Renal cortex interstitium (tissue), 11 donors: ENCODE results near the gene CSF1. TPM values are rescaled to one million over a fixed set of nuclear protein-coding genes. Genes with fewer than 3 reads are reported as not detected.

ENCODE experiments used
- DNase-seq, 11 donors: peaks; one replicate each; pipeline ENCODE4 v3.0.0-alpha.2; 2013; ENCODE audit warnings: low read depth in 9 of 11, low spot score in 4 of 11; ENCODE audit errors: extremely low read depth in 1 of 11
- polyA plus RNA-seq, 3 donors: library from polyadenylated mRNA; unstranded; fragments of 120-200 nt; gene quantifications; one replicate each; pipeline ENCODE4 v1.2.1, GENCODE V29; 2013; ENCODE audit not compliant: insufficient read length in 3 of 3

CSF1 gene
- polyA plus RNA-seq, 3 donors, result 6.2 to 9.8 (median 6.6) TPM

DNA sequence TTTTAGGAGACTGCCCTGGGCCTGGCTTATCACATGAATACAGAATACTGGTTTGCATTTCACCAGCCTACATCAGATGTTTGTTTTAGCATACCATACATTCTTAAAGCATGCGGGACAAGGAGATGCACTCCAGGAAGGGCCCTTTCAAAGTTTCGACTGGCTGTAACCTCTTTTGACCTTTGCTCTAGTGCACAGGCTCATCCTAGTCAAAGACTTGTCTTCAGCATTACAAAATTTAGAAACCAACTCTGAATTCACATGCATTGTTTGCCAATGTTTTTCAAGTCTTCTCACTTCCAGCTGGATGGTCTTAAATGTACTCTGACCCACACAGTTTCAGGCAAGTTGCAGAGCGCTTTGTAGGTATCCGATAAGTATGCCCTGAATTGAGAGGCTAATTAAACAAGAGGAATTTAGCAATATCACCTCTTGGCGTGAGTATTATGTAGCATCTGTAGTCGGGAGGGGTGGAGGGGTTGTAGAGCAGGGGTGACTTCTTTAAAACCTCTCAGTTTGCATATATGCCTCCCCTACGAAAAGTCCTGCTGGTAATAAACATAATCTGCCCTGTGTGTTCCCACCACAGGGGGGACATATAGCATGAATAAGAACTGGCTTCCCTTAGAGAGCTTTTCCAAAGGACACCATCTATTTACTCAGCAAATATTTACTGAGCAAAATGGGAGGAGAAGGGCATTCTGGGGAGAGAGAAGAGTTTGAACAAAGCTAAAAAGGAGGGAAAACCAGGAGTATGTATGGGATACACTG is 49.5 kb downstream of the CSF1 start:
- peak in 7 of 11 donors; percentile 22 to 57 (median 36) for DNase-seq

DNA sequence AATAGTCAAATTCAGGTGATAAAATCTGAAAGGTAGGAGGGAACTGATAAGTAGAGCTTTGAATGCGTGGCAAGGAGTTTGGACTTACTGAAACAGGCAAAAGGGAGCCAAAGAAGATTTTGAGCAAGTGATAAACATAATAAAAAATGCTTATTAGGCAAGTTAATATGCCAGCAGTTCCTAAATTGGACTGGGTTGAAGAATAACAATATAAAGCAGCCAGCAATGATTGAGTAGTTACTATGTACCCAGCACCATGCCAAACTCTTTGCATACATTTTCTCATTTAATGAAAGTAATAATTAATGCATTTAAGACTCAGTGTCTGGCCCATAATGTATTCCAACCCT is 50.1 kb downstream of the CSF1 start:
- DNase-seq, result no peak

DNA sequence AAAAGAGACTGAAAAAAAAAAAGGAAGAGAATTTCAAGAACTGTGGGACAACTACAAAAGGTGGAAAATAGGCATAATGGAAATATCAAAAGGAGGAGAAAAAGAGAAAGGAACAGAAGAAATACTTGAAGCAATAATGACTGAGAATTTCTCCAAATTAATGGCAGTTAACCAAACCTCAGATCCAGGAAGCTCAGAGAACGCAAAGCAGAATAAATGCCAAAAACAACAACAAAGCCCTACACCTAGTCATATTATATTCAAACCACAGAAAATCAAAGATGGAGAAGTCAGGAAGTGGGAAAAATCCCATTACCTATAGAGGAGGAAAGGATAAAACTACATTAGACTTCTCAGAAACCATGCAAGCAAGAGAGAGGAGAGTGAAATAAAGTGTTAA is 53.2 kb downstream of the CSF1 start:
- no peak for DNase-seq

DNA sequence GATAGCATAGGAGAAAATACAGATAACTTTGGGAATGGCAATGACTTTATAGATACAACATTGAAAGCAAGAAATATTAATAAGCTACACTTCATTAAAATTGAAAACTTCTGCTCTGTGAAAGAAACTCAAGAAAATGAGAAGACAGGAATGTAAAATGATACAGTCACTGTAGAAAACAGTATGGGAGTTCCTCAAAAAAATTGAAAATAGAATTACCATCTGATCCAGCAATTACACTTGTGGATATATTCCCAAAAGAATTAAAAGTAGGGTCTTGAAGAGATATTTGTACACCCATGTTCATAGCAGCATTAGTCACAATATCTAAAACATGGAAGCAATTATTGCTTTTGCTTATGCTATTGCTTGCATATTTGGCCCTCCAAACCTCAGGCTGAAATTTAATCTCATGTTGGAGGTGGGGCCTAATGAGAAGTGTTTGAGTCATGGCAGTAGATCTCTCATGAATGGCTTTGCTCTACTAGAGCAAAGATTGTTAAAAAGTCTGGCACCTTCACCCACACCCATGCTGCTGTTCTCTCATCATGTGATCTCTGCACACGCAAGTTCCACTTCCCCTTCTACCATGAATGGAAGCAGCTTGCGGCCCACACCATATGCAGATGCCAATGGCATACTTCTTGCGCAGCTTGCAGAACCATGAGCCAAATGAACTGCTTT is 58.6 kb downstream of the CSF1 start:
- DNase-seq, result no peak

DNA sequence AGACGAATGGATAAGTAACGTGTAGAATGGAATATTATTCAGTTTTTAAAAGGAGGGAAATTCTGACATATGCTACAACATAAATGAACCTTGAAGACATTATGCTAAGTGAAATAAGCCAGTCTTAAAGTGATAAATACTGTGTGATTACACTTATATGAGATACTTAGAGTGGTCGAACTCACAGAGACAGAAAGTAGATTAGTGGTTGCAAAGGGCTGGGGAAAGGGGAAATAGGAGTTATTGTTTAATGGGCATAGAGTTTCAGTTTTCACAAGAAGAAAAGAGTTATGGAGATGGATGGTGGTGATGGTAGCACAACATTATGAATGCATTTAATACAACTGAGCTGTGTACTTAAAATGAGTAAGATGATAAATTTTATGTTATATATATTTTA is 59.3 kb downstream of the CSF1 start:
- DNase-seq, result no peak

DNA sequence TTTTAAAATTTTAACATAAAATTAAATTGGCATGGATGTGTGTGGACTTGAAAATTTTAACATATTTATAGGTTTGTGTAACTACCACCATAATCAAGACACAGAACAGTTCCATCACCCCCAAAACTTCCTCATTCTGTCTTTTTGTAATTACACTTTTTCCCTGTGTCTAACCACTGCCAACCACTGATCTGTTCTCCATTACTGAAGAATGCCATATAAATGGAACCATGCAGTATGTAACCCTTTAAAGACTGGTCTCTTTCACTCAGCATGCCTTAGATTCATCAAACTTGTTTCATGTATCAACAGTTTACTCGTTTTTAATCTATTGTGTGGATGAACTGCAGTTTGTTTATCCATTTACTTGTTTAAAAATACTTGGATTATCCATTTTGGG is 60.9 kb downstream of the CSF1 start:
- no peak for DNase-seq

DNA sequence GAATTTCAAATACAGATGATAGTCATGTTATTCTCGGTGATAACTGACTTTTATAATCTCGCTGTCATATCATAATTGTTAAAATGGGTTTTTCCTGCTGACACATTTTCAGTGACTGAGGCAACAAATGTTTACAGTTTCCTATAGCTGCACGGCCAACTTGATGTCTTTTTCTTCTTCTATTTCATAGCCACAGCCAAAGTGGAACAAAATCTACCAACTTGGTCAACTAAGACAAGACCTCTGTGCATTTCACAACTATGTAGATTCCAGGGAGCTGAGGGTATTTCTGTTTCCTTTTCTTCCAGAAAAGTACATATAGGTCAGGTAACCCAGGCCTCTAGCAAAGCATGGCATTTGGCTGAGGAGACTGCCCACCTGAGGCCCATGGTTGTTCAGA is 63.5 kb downstream of the CSF1 start:
- no peak for DNase-seq

DNA sequence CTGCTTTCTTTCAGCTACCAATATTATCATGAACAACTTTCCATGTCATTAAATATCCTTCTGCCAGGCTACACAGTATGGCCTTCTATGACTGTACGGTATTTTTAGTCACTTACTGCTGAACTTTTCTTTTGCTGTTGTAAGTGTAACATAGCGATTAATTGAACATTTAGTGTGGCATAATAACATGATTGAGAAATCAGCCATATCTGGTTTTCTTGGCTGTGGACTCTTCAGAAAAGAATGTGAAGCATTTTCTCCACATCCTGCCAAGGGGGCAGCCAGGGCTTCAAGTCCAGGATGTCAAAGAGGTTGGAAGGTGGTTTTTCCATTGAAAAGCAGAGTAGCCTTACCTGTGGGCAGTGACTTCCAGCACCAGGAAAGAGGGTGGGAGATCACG is 65.1 kb downstream of the CSF1 start:
- no peak for DNase-seq

DNA sequence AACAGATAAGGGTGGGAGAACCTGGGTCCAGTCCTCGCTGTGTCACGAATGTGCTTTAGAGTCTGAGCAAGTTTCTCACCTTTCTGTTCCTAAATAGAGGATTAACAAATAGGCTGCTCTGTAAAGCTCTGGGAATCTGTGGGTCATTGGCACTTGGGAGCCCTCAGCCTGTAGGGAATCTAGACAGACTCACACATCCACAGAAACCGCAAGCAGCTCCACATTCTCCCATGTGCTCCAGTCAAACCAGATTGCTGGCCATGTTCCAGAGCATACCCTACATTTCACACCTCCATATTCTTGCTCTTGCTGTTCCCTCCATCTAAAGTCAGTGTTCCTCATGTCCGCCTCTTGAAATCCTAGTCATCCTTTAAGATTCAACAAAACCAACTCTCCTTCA is 66.1 kb downstream of the CSF1 start:
- no peak for DNase-seq

DNA sequence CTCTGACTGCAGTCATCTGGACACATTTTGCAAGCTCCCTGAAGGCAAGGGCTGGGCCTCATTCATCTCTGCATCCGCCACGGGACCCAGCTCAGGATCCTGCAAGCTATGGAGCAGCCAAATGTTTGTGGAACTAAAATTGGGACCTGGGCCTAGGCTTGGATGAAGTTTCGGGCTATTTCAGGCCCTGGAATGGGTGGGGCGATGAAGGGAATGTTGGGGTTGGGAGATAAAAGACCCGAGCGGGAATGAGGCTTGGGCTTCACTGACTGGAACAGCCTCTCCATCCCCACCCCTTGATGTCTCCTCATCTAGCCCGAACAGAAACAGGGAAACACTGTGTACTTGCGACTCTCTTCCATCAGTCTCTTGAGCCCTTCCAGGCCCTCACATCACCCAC is 66.6 kb downstream of the CSF1 start:
- DNase-seq, result no peak

DNA sequence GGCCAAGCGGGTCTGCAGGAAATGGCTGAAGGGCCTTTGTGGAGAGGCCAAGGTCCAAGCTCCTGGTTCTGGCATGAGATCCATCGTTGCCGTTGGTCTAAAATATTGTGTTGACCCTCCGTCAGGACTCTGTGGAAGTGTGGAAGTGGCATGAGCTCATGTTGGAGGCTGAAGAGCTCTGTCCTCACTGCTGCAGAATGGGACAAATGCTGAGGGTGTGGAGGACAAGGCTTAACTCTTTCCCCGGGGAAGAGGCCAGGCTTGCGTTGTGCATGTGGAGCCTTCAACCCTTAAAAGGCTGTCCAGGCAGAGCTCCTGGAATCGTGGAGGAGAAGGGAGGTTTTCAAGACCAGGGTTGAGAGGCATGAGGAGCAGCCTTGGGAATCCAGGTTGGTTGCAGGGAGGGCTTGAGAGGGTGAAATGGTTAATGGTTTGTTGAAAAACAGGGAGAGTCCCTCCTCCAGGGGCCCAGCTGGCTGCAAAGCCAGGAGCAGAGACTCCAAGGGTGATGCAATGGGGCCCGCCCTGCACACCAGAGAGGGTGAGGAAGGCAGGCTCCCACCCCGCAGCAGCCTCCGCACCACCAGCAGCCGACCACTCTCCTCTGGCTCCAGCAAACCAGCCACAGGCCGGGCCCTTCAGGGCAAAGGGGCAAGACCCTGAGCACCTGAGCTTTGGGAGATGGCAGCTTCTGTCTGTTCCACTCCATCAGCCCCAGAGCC is 67.2 kb downstream of the CSF1 start:
- DNase-seq, result no peak

DNA sequence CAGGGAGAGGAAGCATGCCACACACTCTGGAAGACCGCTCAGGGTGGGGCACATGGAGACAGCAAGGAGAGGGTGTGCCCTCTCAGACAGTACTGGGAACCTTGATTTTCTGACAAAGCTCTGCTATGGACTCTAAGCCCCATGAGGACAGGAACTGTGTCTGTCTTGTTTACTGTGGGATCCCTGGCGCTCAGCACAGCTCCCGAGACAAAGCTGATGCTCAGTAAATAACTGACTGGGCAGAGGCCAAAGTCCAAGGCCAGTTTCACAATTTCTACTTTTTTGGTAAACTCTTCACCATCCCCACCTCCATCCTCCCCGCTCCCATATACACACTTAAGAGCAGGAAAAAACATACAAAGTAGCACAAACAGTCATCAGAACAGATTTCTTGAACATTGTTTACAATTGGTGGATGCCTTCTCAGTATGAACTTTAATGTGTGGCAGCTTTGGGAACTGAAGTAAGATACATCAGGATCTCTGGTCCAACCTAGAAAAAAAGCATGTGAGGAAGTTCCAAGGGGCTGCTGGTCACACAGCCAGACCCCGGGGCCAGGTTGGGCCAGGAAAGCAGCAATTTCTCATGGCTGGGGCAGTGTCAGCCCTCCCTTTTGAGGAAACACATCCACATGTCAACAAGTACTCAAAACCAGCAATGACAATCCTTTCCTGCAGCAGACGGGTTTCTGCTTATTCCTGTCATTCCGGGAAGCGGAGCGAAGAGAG is 68.3 kb downstream of the CSF1 start:
- no peak for DNase-seq

DNA sequence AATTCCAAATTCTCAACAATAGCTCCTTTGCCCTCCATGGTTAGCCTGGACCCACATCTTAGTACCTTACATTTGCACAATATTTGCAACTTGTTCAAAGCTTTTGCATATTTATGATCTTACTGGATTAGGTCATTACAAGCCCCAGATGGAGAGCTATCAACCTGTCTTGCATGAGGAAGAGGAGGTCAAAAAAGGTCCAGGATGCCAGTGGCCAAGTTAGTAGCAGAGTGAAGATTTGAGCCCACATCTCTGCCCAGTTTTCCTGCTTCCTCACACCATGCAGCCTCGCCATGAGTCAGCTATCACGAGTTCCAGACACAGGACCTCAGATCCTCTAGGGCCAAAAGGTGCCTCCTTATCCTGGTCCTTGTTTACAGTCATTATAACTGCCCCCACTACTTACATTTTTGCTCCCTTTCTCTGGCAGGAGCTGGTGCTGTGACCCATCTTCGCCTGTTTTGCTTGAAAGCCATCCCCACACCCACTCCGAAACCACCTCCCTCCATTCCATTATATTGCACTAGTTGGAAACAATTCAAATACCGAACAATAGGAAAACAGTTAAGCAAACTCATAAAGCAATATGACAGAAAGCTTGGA is 68.9 kb downstream of the CSF1 start:
- no peak for DNase-seq

Other genes with a start within 250 kb of the CSF1 start
- 100 to 1,000 TPM; 190 to 270 (median 197) TPM for gene GSTM2, start 242.8 kb upstream of the CSF1 start, polyA plus RNA-seq
- 100 to 1,000 TPM in 2 of 3 donors, 1 to 10 TPM in 1; 2.9 to 111 (median 105) TPM for gene GSTM1, start 223.0 kb upstream of the CSF1 start, polyA plus RNA-seq
- gene GSTM5, start 198.6 kb upstream of the CSF1 start, polyA plus RNA-seq, result 10 to 100 TPM; 42.1 to 65.8 (median 42.5) TPM
- 100 to 1,000 TPM; 168 to 208 (median 174) TPM for gene GSTM3, start 169.8 kb upstream of the CSF1 start, polyA plus RNA-seq
- gene EPS8L3, start 146.9 kb upstream of the CSF1 start, polyA plus RNA-seq, result 1 to 10 TPM in 1 of 3 donors, under 1 TPM in 2; 0.52 to 1.7 (median 0.62) TPM
- 100 to 1,000 TPM; 104 to 123 (median 117) TPM for gene AHCYL1, start 73.9 kb downstream of the CSF1 start, polyA plus RNA-seq
- 10 to 100 TPM; 43.6 to 54.7 (median 47.0) TPM for gene STRIP1, start 123.8 kb downstream of the CSF1 start, polyA plus RNA-seq
- not detected for gene ALX3, start 159.8 kb downstream of the CSF1 start, polyA plus RNA-seq
- gene UBL4B, start 201.6 kb downstream of the CSF1 start, polyA plus RNA-seq, result not detected
- 1 to 10 TPM in 1 of 3 donors, under 1 TPM in 2; 0.76 to 1.1 (median 0.85) TPM for gene SLC6A17, start 239.6 kb downstream of the CSF1 start, polyA plus RNA-seq